Measurements from ENCODE around the gene MPO.

The MPO gene

DNA sequence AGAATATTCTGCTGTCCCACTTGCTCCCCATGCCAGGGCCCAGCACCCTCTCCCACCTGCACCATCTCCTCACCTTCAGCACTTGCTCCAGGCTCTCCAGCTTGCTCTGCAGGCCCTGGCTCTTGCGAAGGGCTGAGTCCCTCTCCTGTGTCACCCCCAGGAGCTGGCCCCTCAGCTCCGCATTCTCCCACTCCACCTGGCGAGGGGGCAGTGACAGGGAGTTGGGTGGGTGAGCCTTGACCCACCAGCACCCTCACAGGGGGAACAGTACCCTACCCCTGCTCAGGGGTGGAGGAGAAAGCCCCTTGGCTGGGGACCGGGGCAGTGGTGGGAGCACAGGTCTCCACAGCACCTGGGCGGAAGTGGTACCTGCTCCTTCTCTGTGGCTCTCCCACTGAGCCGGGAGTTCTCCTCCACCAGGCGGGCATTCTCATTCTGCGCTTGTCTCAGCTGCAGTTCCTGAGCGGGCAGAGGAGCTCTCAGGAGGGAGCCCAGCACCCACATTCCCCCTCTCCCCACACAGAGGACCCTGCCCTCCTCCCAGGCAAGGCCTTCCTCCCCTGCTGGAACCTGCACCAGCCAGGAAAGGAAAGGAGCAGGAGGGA, 41.9 kb upstream of the MPO start:
- TF ChIP-seq, protein P1, sequence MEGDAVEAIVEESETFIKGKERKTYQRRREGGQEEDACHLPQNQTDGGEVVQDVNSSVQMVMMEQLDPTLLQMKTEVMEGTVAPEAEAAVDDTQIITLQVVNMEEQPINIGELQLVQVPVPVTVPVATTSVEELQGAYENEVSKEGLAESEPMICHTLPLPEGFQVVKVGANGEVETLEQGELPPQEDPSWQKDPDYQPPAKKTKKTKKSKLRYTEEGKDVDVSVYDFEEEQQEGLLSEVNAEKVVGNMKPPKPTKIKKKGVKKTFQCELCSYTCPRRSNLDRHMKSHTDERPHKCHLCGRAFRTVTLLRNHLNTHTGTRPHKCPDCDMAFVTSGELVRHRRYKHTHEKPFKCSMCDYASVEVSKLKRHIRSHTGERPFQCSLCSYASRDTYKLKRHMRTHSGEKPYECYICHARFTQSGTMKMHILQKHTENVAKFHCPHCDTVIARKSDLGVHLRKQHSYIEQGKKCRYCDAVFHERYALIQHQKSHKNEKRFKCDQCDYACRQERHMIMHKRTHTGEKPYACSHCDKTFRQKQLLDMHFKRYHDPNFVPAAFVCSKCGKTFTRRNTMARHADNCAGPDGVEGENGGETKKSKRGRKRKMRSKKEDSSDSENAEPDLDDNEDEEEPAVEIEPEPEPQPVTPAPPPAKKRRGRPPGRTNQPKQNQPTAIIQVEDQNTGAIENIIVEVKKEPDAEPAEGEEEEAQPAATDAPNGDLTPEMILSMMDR (IDR thresholded peaks at IDR 0.05; ENCODE audit: extremely low read depth, missing control alignments): no peak
- DNase-seq (ENCODE audit: low spot score): no peak

DNA sequence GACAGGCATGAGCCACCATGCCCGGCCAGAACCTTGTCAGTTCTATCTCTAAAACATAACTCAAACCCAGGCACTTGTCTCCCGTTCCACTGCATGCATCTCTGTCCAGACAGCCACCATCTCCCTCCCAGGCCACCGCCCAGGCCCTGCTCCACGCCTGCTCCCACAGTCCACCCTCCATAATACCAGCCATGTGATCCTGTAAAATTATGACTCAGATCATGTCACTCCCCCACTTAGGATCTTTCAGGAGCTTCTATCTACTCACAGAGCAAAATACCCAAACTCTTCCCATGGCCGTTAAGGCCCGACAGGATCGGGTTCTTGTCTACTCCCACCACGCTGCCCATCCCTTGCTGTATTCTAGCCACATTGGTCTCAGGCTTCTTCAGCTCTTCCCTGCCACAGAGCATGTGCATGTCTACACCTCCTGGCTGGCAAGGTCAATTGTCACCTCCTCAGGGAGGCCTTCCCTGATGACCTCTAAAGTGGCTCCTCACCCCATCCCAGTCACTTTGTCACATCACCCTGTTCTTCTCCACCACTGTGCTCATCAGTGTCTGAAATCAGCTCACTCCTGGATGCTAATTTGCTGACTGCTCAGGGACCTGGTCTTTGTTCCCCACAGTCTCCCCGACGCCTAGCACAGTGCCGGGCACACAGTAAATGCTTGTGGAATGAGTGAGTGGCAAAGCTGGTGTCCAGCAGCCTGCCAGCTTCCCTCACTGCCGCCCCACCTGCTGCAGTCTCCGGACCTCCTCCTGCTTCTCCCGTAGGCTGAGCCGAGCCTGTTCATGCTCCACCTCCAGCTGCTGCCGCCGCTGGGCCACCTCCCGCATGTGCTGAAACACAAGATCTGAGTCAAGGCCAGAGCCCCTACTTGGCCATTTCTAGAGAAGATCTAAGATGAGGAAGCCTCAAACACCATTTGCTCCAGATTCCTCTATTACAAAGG, 41.1 kb upstream of the MPO start:
- TF ChIP-seq, protein P1 (IDR thresholded peaks at IDR 0.05; ENCODE audit: extremely low read depth, missing control alignments): no peak
- DNase-seq (ENCODE audit: low spot score): no peak

DNA sequence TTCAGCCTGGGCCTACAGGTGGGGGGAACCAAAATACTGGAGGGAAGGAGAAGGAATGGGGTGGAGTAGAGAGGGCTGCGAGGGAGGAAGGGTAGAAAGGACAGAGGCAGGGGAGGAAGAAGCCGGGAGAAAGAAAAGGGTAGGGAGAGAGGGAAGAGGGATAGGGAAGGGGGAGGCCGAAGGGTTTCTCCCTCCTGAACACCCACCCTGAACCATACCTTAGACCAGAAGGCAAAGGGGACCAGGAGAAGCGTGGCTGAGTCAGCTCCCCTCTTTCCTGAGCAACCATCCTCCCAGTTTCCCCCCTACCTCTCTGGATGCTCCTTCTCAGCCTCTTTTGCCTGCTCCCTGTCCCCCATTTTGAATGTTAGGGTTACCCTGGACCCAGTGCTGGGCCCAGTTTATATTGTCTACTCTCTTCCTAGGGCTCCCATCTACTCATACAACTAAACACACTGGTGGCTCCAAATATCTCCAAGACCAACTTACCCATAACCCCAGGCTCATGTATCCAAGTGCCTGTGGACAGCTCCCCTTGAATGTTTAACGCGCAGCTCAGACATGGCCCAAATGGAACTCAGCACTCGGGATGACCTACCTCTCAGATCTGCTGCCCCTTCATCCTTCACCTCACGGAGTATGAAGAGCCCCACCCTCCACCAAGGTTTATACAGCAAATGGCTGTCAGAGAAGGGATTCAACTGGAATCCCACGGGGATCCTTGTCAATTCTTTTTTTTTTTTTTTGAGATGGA, 40.0 kb upstream of the MPO start:
- TF ChIP-seq, protein P1 (IDR thresholded peaks at IDR 0.05; ENCODE audit: extremely low read depth, missing control alignments): no peak
- DNase-seq (ENCODE audit: low spot score): no peak

DNA sequence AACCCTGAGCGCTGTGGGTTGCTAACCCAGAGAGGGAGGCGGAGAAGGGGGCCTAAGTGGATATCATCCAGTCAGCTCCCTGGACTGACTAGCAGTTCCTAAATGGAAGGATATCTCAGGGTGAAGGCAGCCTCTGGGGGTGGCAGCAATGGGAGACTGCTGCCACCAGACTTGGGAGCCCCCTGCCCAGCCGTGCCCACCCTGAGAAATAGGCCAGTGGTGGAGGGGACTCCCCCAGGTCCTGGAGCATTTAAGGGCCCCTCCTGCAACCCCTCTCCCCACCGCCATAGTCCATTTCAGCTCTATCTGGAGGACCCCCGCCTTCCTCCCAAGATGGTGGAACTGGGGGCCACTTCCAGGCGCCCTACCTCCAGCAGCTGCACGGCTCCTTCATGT, 39.4 kb upstream of the MPO start:
- DNase-seq (ENCODE audit: low spot score): no peak
- TF ChIP-seq, protein P1 (IDR thresholded peaks at IDR 0.05; ENCODE audit: extremely low read depth, missing control alignments): no peak

DNA sequence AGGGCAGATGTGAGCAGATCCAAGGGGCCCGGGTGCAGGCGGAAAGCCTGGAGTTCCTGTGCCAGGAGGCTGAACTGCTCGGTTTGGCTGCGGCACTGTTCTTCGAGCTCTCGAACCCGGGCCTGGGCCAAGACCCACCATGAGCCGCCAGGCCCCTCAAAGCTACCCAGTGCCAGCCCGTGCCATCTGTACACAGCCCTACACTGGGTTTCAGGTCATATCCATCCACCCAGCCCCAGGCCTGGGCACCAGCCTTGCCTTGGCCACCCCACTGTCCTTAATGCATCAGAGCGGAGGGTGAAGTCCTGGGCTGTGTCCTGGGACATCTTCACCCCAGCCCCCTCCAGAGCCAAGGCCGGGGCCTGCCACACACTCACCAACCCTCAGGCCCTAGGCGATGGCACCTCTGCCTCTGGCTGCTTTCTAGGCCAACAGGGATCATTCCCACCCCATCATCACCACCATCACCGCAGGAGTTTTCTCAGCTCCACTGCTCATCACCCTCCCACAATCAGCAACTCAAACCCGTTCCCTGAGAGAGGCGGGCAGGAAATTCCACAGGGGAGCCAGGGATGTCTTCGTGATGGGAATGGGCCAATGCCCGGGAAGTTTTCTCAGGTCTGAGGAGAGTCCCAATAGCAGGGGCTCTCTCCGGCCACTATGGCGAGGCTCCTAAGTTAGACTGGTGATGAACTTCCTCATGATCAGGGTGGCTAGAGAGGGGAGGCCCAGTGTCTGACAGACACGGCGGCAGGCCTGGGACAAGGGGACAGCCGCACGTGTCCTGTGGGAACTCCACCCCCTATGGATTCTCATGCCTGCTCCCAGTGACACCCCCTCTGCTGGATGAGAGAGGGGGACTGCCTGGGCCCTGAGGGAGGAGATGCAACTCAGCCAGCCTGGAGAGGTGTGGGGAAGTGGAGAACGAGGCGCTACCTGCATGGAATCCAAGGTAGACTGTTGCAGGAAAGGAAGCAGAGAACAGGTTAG, 38.7 kb upstream of the MPO start:
- TF ChIP-seq, protein P1 (IDR thresholded peaks at IDR 0.05; ENCODE audit: extremely low read depth, missing control alignments): no peak
- DNase-seq (ENCODE audit: low spot score): no peak

DNA sequence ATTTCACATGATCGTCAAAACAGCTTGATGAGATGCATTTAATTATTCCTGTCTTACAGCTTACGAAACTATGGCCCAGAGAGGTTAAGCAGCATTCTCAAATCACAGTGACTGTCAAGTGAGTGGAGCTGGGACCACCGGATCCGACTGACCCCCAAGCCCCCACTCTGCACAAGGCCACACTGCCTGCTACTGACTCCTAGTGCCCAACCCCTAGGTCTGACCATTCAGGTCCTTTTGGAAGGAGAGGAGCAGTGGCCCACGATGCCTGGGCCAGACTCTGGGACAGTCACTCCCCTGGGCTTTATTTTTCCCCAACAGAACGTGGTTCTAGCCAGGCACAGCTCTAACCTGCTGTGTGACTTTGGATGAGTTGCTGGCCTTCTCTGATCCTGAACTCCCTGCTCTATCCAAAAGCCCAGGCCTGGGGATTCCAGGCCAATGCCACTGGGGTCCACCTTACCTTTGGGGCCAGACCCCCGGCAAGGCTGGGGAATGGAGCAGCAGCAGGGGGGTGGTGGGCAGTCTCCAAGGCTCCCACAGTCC, 38.0 kb upstream of the MPO start:
- TF ChIP-seq, protein P1 (IDR thresholded peaks at IDR 0.05; ENCODE audit: extremely low read depth, missing control alignments): no peak

More for the DNA sequence above, 38.0 kb upstream of the MPO start:
- no peak for DNase-seq (ENCODE audit: low spot score)
